Measurements from ENCODE around the gene TUBD1.
A peak's percentile ranks its signal among the peaks of the same experiment; 100 is the strongest.
"Not testable (repeated sequence)": the region's sequence is repeated elsewhere in the genome, so short reads cannot be mapped to it uniquely, and the experiment has no call there.

TUBD1 gene

GRCh38 chr17:59829217-59830006 lies 63.3 kb downstream of the TUBD1 start:
- H3K36me3 ChIP-seq (ENCODE audit: insufficient read depth, low read length) = no peaks in the 10 kb centered on the region
- peak overlapping the region; percentile 94 for H3K27ac ChIP-seq (ENCODE audit: low read depth, low read length)
- H3K27me3 ChIP-seq (ENCODE audit: control insufficient read depth in 1 of 2, insufficient read depth in 2 of 2, low read length in 2 of 2) = no peaks in the 10 kb centered on the region
- H3K9ac ChIP-seq (ENCODE audit: low read length) = no peak overlapping the region
- peak overlapping the region in 1 of 2 donors; percentile 21 for H3K4me3 ChIP-seq (ENCODE audit: low read depth in 1 of 2, low read length in 2 of 2)
- peaks cover 22% of the 10 kb centered on the region for H3K4me1 ChIP-seq (ENCODE audit: insufficient read depth, low read length)
- H3K9me3 ChIP-seq (ENCODE audit: low read length) = no peaks in the 10 kb centered on the region

DNA sequence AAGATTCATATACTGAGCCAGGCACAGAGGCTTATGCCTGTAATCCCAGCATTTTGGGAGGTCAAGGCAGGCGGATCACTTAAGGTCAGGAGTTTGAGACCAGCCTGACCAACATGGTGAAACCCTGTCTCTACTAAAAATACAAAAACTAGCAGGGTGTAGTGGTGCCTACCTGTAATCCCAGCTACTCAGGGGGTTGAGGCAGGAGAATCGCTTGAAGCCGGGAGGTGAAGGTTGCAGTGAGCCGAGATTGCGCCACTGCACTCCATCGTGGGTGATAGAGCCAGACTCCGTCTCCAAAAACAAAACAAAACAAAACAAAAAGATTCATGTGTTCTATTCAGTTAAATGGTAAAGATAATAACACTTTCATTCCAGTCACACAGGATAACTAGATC lies 63.9 kb downstream of the TUBD1 start:
- peaks cover 22% of the 10 kb centered on the region for H3K4me1 ChIP-seq (ENCODE audit: insufficient read depth, low read length)
- H3K9me3 ChIP-seq (ENCODE audit: low read length); H3K27me3 ChIP-seq (ENCODE audit: control insufficient read depth in 1 of 2, insufficient read depth in 2 of 2, low read length in 2 of 2); H3K36me3 ChIP-seq (ENCODE audit: insufficient read depth, low read length); H3K4me3 ChIP-seq (ENCODE audit: low read depth in 1 of 2, low read length in 2 of 2); H3K9ac ChIP-seq (ENCODE audit: low read length): not testable (repeated sequence)
- peak overlapping the region; percentile 94 for H3K27ac ChIP-seq (ENCODE audit: low read depth, low read length)

- Histone ChIP-seq H3K4me1 (ENCODE audit: insufficient read depth, low read length) (peaks cover 22% of the 10 kb centered on the region), H3K4me3 (ENCODE audit: low read depth in 1 of 2, low read length in 2 of 2) (no peak overlapping the region), H3K9me3 (ENCODE audit: low read length) (no peaks in the 10 kb centered on the region), H3K27me3 (ENCODE audit: control insufficient read depth in 1 of 2, insufficient read depth in 2 of 2, low read length in 2 of 2) (no peaks in the 10 kb centered on the region), H3K36me3 (ENCODE audit: insufficient read depth, low read length) (no peaks in the 10 kb centered on the region), H3K9ac (ENCODE audit: low read length) (no peak overlapping the region), H3K27ac (ENCODE audit: low read depth, low read length) (peak overlapping the region; percentile 94)
Observed at GRCh38 chr17:59828478-59828760, 64.3 kb downstream of the TUBD1 start.

GRCh38 chr17:59827721-59828477 lies 64.8 kb downstream of the TUBD1 start:
- Histone ChIP-seq H3K4me1 (ENCODE audit: insufficient read depth, low read length) (peaks cover 22% of the 10 kb centered on the region), H3K27ac (ENCODE audit: low read depth, low read length) (peak overlapping the region; percentile 94), H3K4me3 (ENCODE audit: low read depth in 1 of 2, low read length in 2 of 2) (no peak overlapping the region), H3K9me3 (ENCODE audit: low read length) (no peaks in the 10 kb centered on the region), H3K36me3 (ENCODE audit: insufficient read depth, low read length) (no peaks in the 10 kb centered on the region), H3K27me3 (ENCODE audit: control insufficient read depth in 1 of 2, insufficient read depth in 2 of 2, low read length in 2 of 2) (no peaks in the 10 kb centered on the region), H3K9ac (ENCODE audit: low read length) (no peak overlapping the region)

DNA sequence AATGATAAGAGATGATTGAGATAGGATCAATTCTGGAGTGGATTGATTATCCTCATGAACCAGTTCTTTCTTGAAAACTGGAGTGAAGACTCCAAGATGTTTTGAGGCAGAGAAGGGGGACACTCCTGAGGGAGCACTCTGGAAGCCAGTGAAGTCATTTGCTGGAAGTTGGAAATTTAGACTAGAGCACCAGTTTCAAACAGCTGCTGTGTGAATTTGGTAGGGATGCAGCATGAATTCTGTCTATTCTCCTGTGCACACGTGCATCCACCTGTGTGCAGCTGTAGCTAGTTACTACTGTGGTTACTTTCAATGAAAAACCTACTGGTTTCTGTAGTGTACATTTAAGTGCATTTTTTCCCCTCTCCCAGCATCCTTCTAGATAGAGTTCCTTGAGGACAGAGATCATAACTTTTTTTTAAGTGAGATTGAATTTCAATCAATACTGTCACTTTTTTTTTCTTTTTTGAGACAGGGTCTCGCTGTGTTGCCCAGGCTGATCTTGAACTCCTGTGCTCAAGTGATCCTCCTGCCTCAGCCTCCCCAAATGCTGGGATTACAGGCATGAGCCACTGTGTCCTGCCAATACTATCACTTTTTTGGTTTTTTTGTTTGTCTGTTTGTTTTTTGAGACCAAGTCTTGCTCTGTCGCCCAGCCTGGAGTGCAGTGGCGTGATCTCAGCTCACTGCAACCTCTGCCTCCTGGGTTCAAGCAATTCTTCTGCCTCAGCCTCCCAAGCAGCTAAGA lies 65.9 kb downstream of the TUBD1 start:
- peak overlapping the region; percentile 36 for H3K27ac ChIP-seq (ENCODE audit: low read depth, low read length)
- H3K36me3 ChIP-seq (ENCODE audit: insufficient read depth, low read length) = no peaks in the 10 kb centered on the region
- H3K4me1 ChIP-seq (ENCODE audit: insufficient read depth, low read length) = peaks cover 22% of the 10 kb centered on the region
- no peak overlapping the region for H3K4me3 ChIP-seq (ENCODE audit: low read depth in 1 of 2, low read length in 2 of 2)
- no peaks in the 10 kb centered on the region for H3K27me3 ChIP-seq (ENCODE audit: control insufficient read depth in 1 of 2, insufficient read depth in 2 of 2, low read length in 2 of 2)
- H3K9ac ChIP-seq (ENCODE audit: low read length) = no peak overlapping the region
- no peaks in the 10 kb centered on the region for H3K9me3 ChIP-seq (ENCODE audit: low read length)

DNA sequence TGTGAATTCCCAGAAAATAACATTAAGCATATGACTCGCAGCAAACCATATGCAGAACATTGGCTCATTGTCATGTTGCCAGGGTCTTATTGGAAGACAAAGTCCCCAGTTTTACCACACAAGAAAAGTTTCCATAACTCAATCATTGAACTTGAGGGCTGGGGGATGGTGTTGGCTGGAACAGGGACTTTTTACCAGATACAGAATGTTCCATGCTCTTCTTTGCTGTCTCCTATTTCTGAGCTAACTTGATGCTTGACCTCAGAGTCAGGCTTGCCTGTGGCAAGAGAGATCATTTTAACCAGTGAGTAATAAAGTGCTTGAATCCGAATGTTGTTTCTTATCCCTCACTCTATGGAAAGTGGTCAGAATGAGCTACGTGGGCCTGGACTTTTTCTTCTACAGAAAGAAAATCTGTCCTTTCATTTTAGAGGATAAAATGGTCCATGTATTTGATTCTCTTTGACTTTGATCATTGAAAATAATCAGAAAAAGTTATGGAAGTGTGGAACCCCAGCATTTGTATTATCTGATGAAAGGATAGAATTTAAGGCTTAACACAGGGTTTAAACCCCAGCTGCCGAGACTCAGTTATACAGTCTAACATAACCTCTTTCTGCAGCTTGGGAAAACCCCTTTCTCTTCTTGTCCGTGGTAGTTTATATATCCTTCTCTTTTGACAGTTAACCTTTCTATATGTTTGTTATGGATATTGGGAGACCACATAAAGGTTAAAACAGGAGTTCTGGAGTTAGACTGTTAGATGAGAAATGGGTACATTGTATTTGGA lies 67.0 kb downstream of the TUBD1 start:
- peak overlapping the region; percentile 45 for H3K27ac ChIP-seq (ENCODE audit: low read depth, low read length)

DNA sequence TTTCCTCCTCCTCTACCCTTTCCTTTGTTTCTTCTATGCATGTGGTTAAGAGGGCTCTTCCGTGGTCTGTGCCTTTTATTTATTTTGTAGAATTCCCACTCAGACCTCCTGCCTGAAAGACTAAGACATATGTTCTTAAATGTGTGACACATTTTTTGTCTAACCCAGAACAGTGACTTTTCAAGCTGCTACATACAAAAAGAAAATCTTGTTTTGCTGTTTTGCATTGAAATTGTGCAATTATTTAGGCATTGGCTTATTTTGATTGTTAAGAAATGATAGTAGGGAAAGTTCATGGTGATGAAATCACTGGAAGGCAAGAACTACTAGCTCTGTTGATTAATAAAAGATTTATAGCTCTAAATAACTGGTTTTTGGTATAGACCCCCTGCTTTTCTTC lies 76.8 kb downstream of the TUBD1 start:
- H3K4me3 ChIP-seq (ENCODE audit: low read depth in 1 of 2, low read length in 2 of 2) = no peak overlapping the region
- no peak overlapping the region for H3K27ac ChIP-seq (ENCODE audit: low read depth, low read length)
- H3K9ac ChIP-seq (ENCODE audit: low read length) = no peak overlapping the region
- H3K27me3 ChIP-seq (ENCODE audit: control insufficient read depth in 1 of 2, insufficient read depth in 2 of 2, low read length in 2 of 2) = no peaks in the 10 kb centered on the region
- no peaks in the 10 kb centered on the region for H3K9me3 ChIP-seq (ENCODE audit: low read length)
- peaks cover 9% of the 10 kb centered on the region for H3K36me3 ChIP-seq (ENCODE audit: insufficient read depth, low read length)
- no peaks in the 10 kb centered on the region for H3K4me1 ChIP-seq (ENCODE audit: insufficient read depth, low read length)

More for the DNA sequence above, 67.0 kb downstream of the TUBD1 start:
- H3K36me3 ChIP-seq (ENCODE audit: insufficient read depth, low read length) = no peaks in the 10 kb centered on the region
- H3K9ac ChIP-seq (ENCODE audit: low read length) = no peak overlapping the region
- no peaks in the 10 kb centered on the region for H3K27me3 ChIP-seq (ENCODE audit: control insufficient read depth in 1 of 2, insufficient read depth in 2 of 2, low read length in 2 of 2)
- no peak overlapping the region for H3K4me3 ChIP-seq (ENCODE audit: low read depth in 1 of 2, low read length in 2 of 2)
- peaks cover 21% of the 10 kb centered on the region for H3K4me1 ChIP-seq (ENCODE audit: insufficient read depth, low read length)
- no peaks in the 10 kb centered on the region for H3K9me3 ChIP-seq (ENCODE audit: low read length)

GRCh38 chr17:59814685-59815084 lies 78.1 kb downstream of the TUBD1 start:
- Histone ChIP-seq H3K9me3 (ENCODE audit: low read length) (no peaks in the 10 kb centered on the region), H3K27me3 (ENCODE audit: control insufficient read depth in 1 of 2, insufficient read depth in 2 of 2, low read length in 2 of 2) (no peaks in the 10 kb centered on the region), H3K4me1 (ENCODE audit: insufficient read depth, low read length) (no peaks in the 10 kb centered on the region), H3K9ac (ENCODE audit: low read length) (no peak overlapping the region), H3K36me3 (ENCODE audit: insufficient read depth, low read length) (peaks cover 9% of the 10 kb centered on the region), H3K4me3 (ENCODE audit: low read depth in 1 of 2, low read length in 2 of 2) (no peak overlapping the region), H3K27ac (ENCODE audit: low read depth, low read length) (no peak overlapping the region)

DNA sequence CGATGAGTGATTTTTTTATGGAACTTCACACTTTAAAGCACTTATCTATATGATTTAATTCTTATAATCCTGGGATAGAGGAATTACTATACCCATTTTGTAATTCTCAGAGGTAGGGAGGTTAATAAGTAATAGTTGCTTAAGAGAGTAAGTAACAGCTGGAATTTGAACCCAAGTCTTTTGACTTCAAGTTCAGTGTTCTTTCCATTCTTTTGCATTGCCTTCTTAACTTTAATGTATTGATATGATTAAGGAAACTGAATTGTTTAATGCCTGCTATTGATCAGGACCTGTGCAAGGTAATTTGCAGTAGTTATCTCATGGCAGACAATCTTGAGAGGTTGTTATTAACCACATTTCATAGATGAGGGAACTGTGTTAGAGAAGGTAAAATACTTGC lies 78.5 kb downstream of the TUBD1 start:
- no peaks in the 10 kb centered on the region for H3K27me3 ChIP-seq (ENCODE audit: control insufficient read depth in 1 of 2, insufficient read depth in 2 of 2, low read length in 2 of 2)
- H3K9ac ChIP-seq (ENCODE audit: low read length) = no peak overlapping the region
- H3K9me3 ChIP-seq (ENCODE audit: low read length) = no peaks in the 10 kb centered on the region
- H3K4me3 ChIP-seq (ENCODE audit: low read depth in 1 of 2, low read length in 2 of 2) = no peak overlapping the region
- H3K4me1 ChIP-seq (ENCODE audit: insufficient read depth, low read length) = no peaks in the 10 kb centered on the region
- H3K36me3 ChIP-seq (ENCODE audit: insufficient read depth, low read length) = peaks cover 9% of the 10 kb centered on the region
- H3K27ac ChIP-seq (ENCODE audit: low read depth, low read length) = no peak overlapping the region

DNA sequence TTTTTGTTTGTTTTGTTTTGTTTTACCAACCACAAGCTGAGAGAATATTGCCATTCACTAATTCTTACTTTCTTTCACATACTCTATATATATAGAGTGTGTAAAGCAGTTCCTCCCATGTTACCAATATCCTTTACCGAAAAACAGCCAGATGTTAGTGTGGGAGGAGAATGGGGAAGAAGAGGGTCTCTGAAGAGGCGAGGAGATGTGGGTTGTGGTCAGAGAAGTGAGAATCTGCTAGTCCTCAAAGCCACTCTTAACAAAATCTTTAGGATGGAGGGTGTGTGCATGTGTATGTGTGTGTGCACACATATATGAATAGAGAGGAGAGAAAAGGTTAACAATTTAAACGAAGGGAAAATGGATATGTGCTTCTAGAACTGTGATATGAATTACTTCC lies 80.6 kb downstream of the TUBD1 start:
- Histone ChIP-seq H3K4me3 (ENCODE audit: low read depth in 1 of 2, low read length in 2 of 2) (no peak overlapping the region), H3K27me3 (ENCODE audit: control insufficient read depth in 1 of 2, insufficient read depth in 2 of 2, low read length in 2 of 2) (no peaks in the 10 kb centered on the region), H3K36me3 (ENCODE audit: insufficient read depth, low read length) (peaks cover 9% of the 10 kb centered on the region), H3K9me3 (ENCODE audit: low read length) (no peaks in the 10 kb centered on the region), H3K4me1 (ENCODE audit: insufficient read depth, low read length) (no peaks in the 10 kb centered on the region), H3K9ac (ENCODE audit: low read length) (no peak overlapping the region), H3K27ac (ENCODE audit: low read depth, low read length) (no peak overlapping the region)

DNA sequence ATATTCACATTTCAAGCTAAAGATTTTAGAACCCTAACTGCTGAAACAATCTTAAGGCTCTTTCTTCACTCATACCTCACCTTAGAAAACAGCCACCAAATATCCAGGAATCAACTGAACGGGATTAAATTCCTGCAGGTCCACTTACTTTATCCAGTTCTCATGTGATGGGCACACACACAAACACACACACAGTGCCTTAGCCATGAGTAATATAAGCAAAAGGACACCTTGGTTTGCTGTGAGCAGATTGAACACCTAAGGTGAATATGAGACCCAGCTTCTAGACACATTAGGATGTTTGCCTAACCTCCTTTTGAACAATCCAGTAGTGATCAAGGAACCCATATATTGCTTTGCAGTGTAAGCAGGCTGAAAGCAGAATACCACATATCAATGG lies 81.5 kb downstream of the TUBD1 start:
- H3K4me3 ChIP-seq (ENCODE audit: low read depth in 1 of 2, low read length in 2 of 2) = no peak overlapping the region
- H3K9ac ChIP-seq (ENCODE audit: low read length) = no peak overlapping the region
- peaks cover 9% of the 10 kb centered on the region for H3K36me3 ChIP-seq (ENCODE audit: insufficient read depth, low read length)
- no peak overlapping the region for H3K27ac ChIP-seq (ENCODE audit: low read depth, low read length)
- H3K27me3 ChIP-seq (ENCODE audit: control insufficient read depth in 1 of 2, insufficient read depth in 2 of 2, low read length in 2 of 2) = no peaks in the 10 kb centered on the region
- no peaks in the 10 kb centered on the region for H3K4me1 ChIP-seq (ENCODE audit: insufficient read depth, low read length)
- no peaks in the 10 kb centered on the region for H3K9me3 ChIP-seq (ENCODE audit: low read length)
